HepG2 (cell line): ENCODE data around the gene AGPAT3.

Experiments used
- CTCF ChIP-seq: sonication (generic); formaldehyde crosslinking; IDR thresholded peaks from 2 replicates; pipeline ENCODE4 v1.5.0; 2020; ENCODE audit warnings: mild to moderate bottlenecking, missing genetic modification reagents, moderate library complexity
- EP300 ChIP-seq, 3 experiments: sonication (generic) in 1 of 3; formaldehyde crosslinking in 1 of 3; IDR thresholded peaks; 2 replicates each; pipeline versions ENCODE4 v1.5.1 to v1.6.1; 2011 to 2020; ENCODE audit warnings: low read depth in 2 of 3, low read length in 2 of 3, borderline replicate concordance in 1 of 3, improper control_type of control experiment in 1 of 3, mild to moderate bottlenecking in 1 of 3, missing genetic modification reagents in 1 of 3, moderate library complexity in 1 of 3
- MBD4 ChIP-seq: IDR thresholded peaks from 2 replicates; pipeline ENCODE4 v1.6.1; 2012; ENCODE audit warnings: low read length, inconsistent platforms, borderline replicate concordance
- RAD51 ChIP-seq: fragments of 450-650 bp; IDR thresholded peaks from 2 replicates; pipeline ENCODE4 v1.6.1; 2016; ENCODE audit warnings: borderline replicate concordance
- ZNF644 ChIP-seq: IDR thresholded peaks from 2 replicates; pipeline ENCODE4 v1.6.1; 2016; ENCODE audit warnings: low read depth

GRCh38 chr21:43815991-43816390, 49.0 kb upstream of the AGPAT3 start:
- TF ChIP-seq ZNF644 (CRISPR knock-in tag) (no peak), MBD4 (no peak), RAD51 (no peak), CTCF (CRISPR knock-in tag) (no peak), EP300 (IDR thresholded peaks at IDR 0.05; ENCODE audit: low read depth in 2 of 2, low read length in 2 of 2) (no peak), EP300 (CRISPR knock-in tag; IDR thresholded peaks at IDR 0.05; ENCODE audit: borderline replicate concordance) (no peak)
